Calu3 (cell line): ENCODE data around the gene KRTDAP. TPM values are rescaled to one million over a fixed set of nuclear protein-coding genes. Genes with fewer than 3 reads are reported as not detected.

Experiments
- BruUV-seq: library from RNA; stranded (reverse); fragments of 400-500 nt; replicated peaks from 2 replicates; lab custom pipeline; 2021; lab: Mats Ljungman, UMichigan
- CTCF ChIA-PET: fragments of 300-600 bp; sonication (Branson Sonifier 250); formaldehyde crosslinking; loops from one replicate; lab custom pipeline; 2022; ENCODE audit warnings: antibody characterized with exemption; lab: Charles Lee
- DNase-seq: peaks from one replicate; pipeline ENCODE4 v3.0.0; 2022
- H3K27ac Mint-ChIP-seq: one replicate; pipeline ENCODE4 v1.8.0; 2022; ENCODE audit warnings: mixed read lengths; ENCODE audit not compliant: unreplicated experiment
- H3K27me3 Mint-ChIP-seq: one replicate; pipeline ENCODE4 v1.8.0; 2022; ENCODE audit warnings: mixed read lengths; ENCODE audit not compliant: unreplicated experiment
- H3K36me3 Mint-ChIP-seq: one replicate; pipeline ENCODE4 v1.8.0; 2022; ENCODE audit warnings: mild to moderate bottlenecking, moderate library complexity, mixed read lengths; ENCODE audit not compliant: insufficient read depth, unreplicated experiment
- H3K4me1 Mint-ChIP-seq: one replicate; pipeline ENCODE4 v1.8.0; 2022; ENCODE audit warnings: mild to moderate bottlenecking, low read depth, mixed read lengths; ENCODE audit not compliant: unreplicated experiment
- H3K4me3 Mint-ChIP-seq: one replicate; pipeline ENCODE4 v1.8.0; 2022; ENCODE audit warnings: mild to moderate bottlenecking, low read depth, moderate library complexity, mixed read lengths; ENCODE audit not compliant: unreplicated experiment
- H3K9me3 Mint-ChIP-seq: one replicate; pipeline ENCODE4 v1.8.0; 2022; ENCODE audit warnings: low read depth, mixed read lengths; ENCODE audit not compliant: unreplicated experiment
- intact Hi-C: fragments of 100-400 bp; cut with micrococcal nuclease; formaldehyde crosslinking; loops from one replicate; pipeline ENCODE4 v1.10.0; 2022; ENCODE audit not compliant: unreplicated experiment
- total RNA-seq: library from RNA; stranded (reverse); gene quantifications from 2 replicates; pipeline ENCODE4 v1.2.3, GENCODE V29; 2022
- TF ChIP-seq, protein P1 (sequence below): fragments of 200-600 bp; IDR thresholded peaks from one replicate; pipeline ENCODE4 v1.8.0; 2022; ENCODE audit warnings: antibody characterized with exemption; ENCODE audit not compliant: unreplicated experiment

The KRTDAP gene
- total RNA-seq, 1 experiment from 2014 or later: not detected

- intact Hi-C loops: no loop called here
- peaks cover 31% of the 10 kb centered on the region for H3K4me1 Mint-ChIP-seq
- no peak overlapping the region for H3K27ac Mint-ChIP-seq
- no TSS peak for BruUV-seq
- no peak overlapping the region for H3K4me3 Mint-ChIP-seq
- no peaks in the 10 kb centered on the region for H3K9me3 Mint-ChIP-seq
- H3K36me3 Mint-ChIP-seq: no peaks in the 10 kb centered on the region
- CTCF ChIA-PET: no interaction called here
- no peak for DNase-seq
- H3K27me3 Mint-ChIP-seq: peaks cover 35% of the 10 kb centered on the region
- TF ChIP-seq, protein P1, sequence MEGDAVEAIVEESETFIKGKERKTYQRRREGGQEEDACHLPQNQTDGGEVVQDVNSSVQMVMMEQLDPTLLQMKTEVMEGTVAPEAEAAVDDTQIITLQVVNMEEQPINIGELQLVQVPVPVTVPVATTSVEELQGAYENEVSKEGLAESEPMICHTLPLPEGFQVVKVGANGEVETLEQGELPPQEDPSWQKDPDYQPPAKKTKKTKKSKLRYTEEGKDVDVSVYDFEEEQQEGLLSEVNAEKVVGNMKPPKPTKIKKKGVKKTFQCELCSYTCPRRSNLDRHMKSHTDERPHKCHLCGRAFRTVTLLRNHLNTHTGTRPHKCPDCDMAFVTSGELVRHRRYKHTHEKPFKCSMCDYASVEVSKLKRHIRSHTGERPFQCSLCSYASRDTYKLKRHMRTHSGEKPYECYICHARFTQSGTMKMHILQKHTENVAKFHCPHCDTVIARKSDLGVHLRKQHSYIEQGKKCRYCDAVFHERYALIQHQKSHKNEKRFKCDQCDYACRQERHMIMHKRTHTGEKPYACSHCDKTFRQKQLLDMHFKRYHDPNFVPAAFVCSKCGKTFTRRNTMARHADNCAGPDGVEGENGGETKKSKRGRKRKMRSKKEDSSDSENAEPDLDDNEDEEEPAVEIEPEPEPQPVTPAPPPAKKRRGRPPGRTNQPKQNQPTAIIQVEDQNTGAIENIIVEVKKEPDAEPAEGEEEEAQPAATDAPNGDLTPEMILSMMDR: no peak
These were observed 33.1 kb downstream of the KRTDAP start for GRCh38 chr19:35457173-35457572.

GRCh38 chr19:35455616-35456201 is 34.6 kb downstream of the KRTDAP start:
- CTCF ChIA-PET: interaction anchor here (0.7 kb wide), 1 partner anchor 36 kb away, joined by 3 read pairs; no protein-coding TSS in a partner anchor
- Mint-ChIP-seq H3K4me3 (no peak overlapping the region), H3K27ac (no peak overlapping the region), H3K9me3 (no peaks in the 10 kb centered on the region), H3K36me3 (no peaks in the 10 kb centered on the region), H3K27me3 (peaks cover 46% of the 10 kb centered on the region), H3K4me1 (peaks cover 29% of the 10 kb centered on the region)
- BruUV-seq: no TSS peak
- no peak for DNase-seq
- intact Hi-C loops: no loop called here
- TF ChIP-seq, protein P1: no peak

- CTCF ChIA-PET: no interaction called here
- no peak for DNase-seq
- Mint-ChIP-seq H3K4me1 (peaks cover 33% of the 10 kb centered on the region), H3K27me3 (peaks cover 57% of the 10 kb centered on the region), H3K27ac (no peak overlapping the region), H3K9me3 (no peaks in the 10 kb centered on the region), H3K36me3 (no peaks in the 10 kb centered on the region), H3K4me3 (no peak overlapping the region)
- no TSS peak for BruUV-seq
- intact Hi-C loops: no loop called here
- TF ChIP-seq, protein P1: no peak
These were observed 35.6 kb downstream of the KRTDAP start for GRCh38 chr19:35454663-35455062.

DNA sequence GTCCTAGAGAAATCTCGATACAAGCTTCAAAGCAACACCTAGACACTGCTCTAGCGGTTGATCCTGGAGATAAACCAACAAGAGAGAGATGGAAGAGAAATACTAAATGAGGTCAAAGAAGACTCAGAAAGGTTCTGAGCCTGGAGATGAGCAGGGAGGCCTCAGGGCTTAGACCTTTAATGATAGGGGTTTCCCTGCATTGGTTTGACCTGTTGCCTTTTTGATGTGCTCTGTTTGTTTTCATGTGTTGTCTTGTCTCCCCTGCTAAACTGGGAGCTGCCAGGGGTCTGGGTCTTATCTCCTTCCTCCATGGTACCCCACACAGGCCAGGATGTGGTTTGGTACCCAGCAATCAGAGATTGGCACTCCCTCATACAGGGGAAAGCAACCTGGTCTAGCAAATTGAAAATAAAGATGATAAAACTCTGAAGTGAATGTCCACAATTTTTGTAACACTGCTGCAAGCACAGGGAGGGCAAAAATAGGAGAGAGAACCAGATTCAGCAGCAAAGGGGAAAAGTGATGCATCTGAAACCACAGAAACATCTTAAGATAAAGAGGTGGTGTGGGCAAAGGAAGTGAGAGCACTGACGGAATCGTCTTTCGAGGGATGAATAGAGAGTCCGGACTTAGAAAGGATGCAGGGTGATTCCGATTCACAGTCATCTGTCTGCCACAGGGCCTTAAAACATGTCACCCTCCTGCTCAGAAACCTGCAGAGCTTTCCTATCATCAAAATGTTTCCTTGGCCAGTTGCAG is 38.7 kb downstream of the KRTDAP start:
- CTCF ChIA-PET: interaction anchor here (0.8 kb wide), 1 partner anchor 18 kb away, joined by 3 read pairs; no protein-coding TSS in a partner anchor

More for the DNA sequence above, 38.7 kb downstream of the KRTDAP start:
- Mint-ChIP-seq H3K4me3 (no peak overlapping the region), H3K9me3 (no peaks in the 10 kb centered on the region), H3K27me3 (peaks cover 75% of the 10 kb centered on the region), H3K4me1 (peaks cover 24% of the 10 kb centered on the region), H3K27ac (no peak overlapping the region), H3K36me3 (no peaks in the 10 kb centered on the region)
- no TSS peak for BruUV-seq
- DNase-seq: no peak
- TF ChIP-seq, protein P1: no peak
- intact Hi-C loops: no loop called here
